ENCODE data around the gene GGT5.
"Not testable (repeated sequence)": the region's sequence is repeated elsewhere in the genome, so short reads cannot be mapped to it uniquely, and the experiment has no call there.

GGT5 gene

GRCh38 chr22:24245030-24245431 is at the start of gene GGT5:
TSS of gene GGT5 (minus strand) at chr22:24245082. CDS start at chr22:24244725, 357 bp downstream.
- not testable (repeated sequence) for H3K79me2 ChIP-seq (ENCODE audit: control insufficient read depth, low read length); H3K27me3 ChIP-seq (ENCODE audit: control insufficient read depth, low read length); H4K20me1 ChIP-seq (ENCODE audit: control insufficient read depth, insufficient read depth, low read depth, low read length); H3K36me3 ChIP-seq (ENCODE audit: control insufficient read depth, low read length); H3K9me2 ChIP-seq (replicated peaks; ENCODE audit: control insufficient read depth, low read length); H3F3A ChIP-seq (ENCODE audit: control insufficient read depth, insufficient read depth); H3K4me2 ChIP-seq (ENCODE audit: low read length); H3K4me3 ChIP-seq (ENCODE audit: low read length); H3K27ac ChIP-seq (ENCODE audit: low read depth, low read length); H3K9me3 ChIP-seq (ENCODE audit: control insufficient read depth, insufficient read depth, low read length)
- H3K4me1 ChIP-seq (ENCODE audit: control insufficient read depth, low read length), result peaks cover 24% of the 10 kb centered on the region

- not testable (repeated sequence) for H3K4me2 ChIP-seq (ENCODE audit: low read length); H3K27me3 ChIP-seq (ENCODE audit: control insufficient read depth, low read length); H3K36me3 ChIP-seq (ENCODE audit: control insufficient read depth, low read length); H3K9me2 ChIP-seq (replicated peaks; ENCODE audit: control insufficient read depth, low read length); H3K4me3 ChIP-seq (ENCODE audit: low read length); H4K20me1 ChIP-seq (ENCODE audit: control insufficient read depth, insufficient read depth, low read depth, low read length); H3K27ac ChIP-seq (ENCODE audit: low read depth, low read length); H3F3A ChIP-seq (ENCODE audit: control insufficient read depth, insufficient read depth); H3K9me3 ChIP-seq (ENCODE audit: control insufficient read depth, insufficient read depth, low read length)
- peaks cover 14% of the 10 kb centered on the region for H3K4me1 ChIP-seq (ENCODE audit: control insufficient read depth, low read length)
- H3K79me2 ChIP-seq (ENCODE audit: control insufficient read depth, low read length), result peaks cover 83% of the 10 kb centered on the region
Observed at GRCh38 chr22:24292202-24292830, 47.4 kb upstream of the GGT5 start.

- peaks cover 12% of the 10 kb centered on the region for H3K36me3 ChIP-seq (ENCODE audit: control insufficient read depth, low read length)
- H3K9me2 ChIP-seq (replicated peaks; ENCODE audit: control insufficient read depth, low read length), result no peaks in the 10 kb centered on the region
- TF ChIP-seq EZH2phosphoT487 (IDR thresholded peaks at IDR 0.05; ENCODE audit: borderline replicate concordance, low read length) (no peak), CTCF (IDR thresholded peaks at IDR 0.05; ENCODE audit: low read depth, low read length, poor library complexity, severe bottlenecking) (no peak)
- no peak overlapping the region for H3K4me3 ChIP-seq (ENCODE audit: low read length)
- no peaks in the 10 kb centered on the region for H3K9me3 ChIP-seq (ENCODE audit: control insufficient read depth, insufficient read depth, low read length)
- no peak overlapping the region for H3K4me2 ChIP-seq (ENCODE audit: low read length)
- H3K27me3 ChIP-seq (ENCODE audit: control insufficient read depth, low read length), result no peaks in the 10 kb centered on the region
- no peak overlapping the region for H3K27ac ChIP-seq (ENCODE audit: low read depth, low read length)
- H3K79me2 ChIP-seq (ENCODE audit: control insufficient read depth, low read length), result peaks cover 86% of the 10 kb centered on the region
- H4K20me1 ChIP-seq (ENCODE audit: control insufficient read depth, insufficient read depth, low read depth, low read length), result peaks cover 9% of the 10 kb centered on the region; the same call in 1 of the 2 replicates
- no peaks in the 10 kb centered on the region for H3F3A ChIP-seq (ENCODE audit: control insufficient read depth, insufficient read depth)
- peaks cover 14% of the 10 kb centered on the region for H3K4me1 ChIP-seq (ENCODE audit: control insufficient read depth, low read length)
Observed at GRCh38 chr22:24291515-24292201, 46.8 kb upstream of the GGT5 start.

- H3K79me2 ChIP-seq (ENCODE audit: control insufficient read depth, low read length), result peaks cover 86% of the 10 kb centered on the region
Observed at GRCh38 chr22:24290459-24290858, 45.6 kb upstream of the GGT5 start.

More at GRCh38 chr22:24290459-24290858, 45.6 kb upstream of the GGT5 start:
- Histone ChIP-seq H3K4me1 (ENCODE audit: control insufficient read depth, low read length) (peaks cover 14% of the 10 kb centered on the region), H3F3A (ENCODE audit: control insufficient read depth, insufficient read depth) (no peaks in the 10 kb centered on the region), H4K20me1 (ENCODE audit: control insufficient read depth, insufficient read depth, low read depth, low read length) (peaks cover 18% of the 10 kb centered on the region; the same call in 1 of the 2 replicates), H3K36me3 (ENCODE audit: control insufficient read depth, low read length) (peaks cover 21% of the 10 kb centered on the region), H3K27ac (ENCODE audit: low read depth, low read length) (no peak overlapping the region), H3K9me2 (replicated peaks; ENCODE audit: control insufficient read depth, low read length) (no peaks in the 10 kb centered on the region), H3K9me3 (ENCODE audit: control insufficient read depth, insufficient read depth, low read length) (no peaks in the 10 kb centered on the region), H3K4me2 (ENCODE audit: low read length) (no peak overlapping the region), H3K27me3 (ENCODE audit: control insufficient read depth, low read length) (no peaks in the 10 kb centered on the region), H3K4me3 (ENCODE audit: low read length) (no peak overlapping the region)
- no peak for TF ChIP-seq EZH2phosphoT487 (IDR thresholded peaks at IDR 0.05; ENCODE audit: borderline replicate concordance, low read length)
- no peak for TF ChIP-seq CTCF (IDR thresholded peaks at IDR 0.05; ENCODE audit: low read depth, low read length, poor library complexity, severe bottlenecking)
